T-helper 17 cell (primary cell): ENCODE results near the gene YY1AP1. TPM values are rescaled to one million over a fixed set of nuclear protein-coding genes. Genes with fewer than 3 reads are reported as not detected.
"Not testable (repeated sequence)": the region's sequence is repeated elsewhere in the genome, so short reads cannot be mapped to it uniquely, and the experiment has no call there.

Experiments used
- ATAC-seq: fragments of 150-1000 bp; cut with Tn5 transposase; 2 replicates; pipeline ENCODE4 v1.10.0; 2021; ENCODE audit warnings: mild to moderate bottlenecking, moderate library complexity
- DNase-seq, 3 donors: peaks; one replicate each; pipeline versions ENCODE4 v3.0.0 to v3.0.0-alpha.2; 2020 to 2021
- H3K9me3 ChIP-seq: one replicate; pipeline ENCODE4 v1.7.0; 2013; ENCODE audit warnings: low read length, mild to moderate bottlenecking; ENCODE audit not compliant: control insufficient read depth, poor library complexity, severe bottlenecking
- H3K27ac Mint-ChIP-seq: one replicate; pipeline ENCODE4 v1.8.0; 2022; ENCODE audit warnings: mild to moderate bottlenecking, moderate library complexity, mixed read lengths
- H3K27me3 Mint-ChIP-seq: one replicate; pipeline ENCODE4 v1.8.0; 2022; ENCODE audit warnings: mixed read lengths
- H3K36me3 Mint-ChIP-seq: one replicate; pipeline ENCODE4 v1.8.0; 2022; ENCODE audit warnings: low read depth, mixed read lengths
- H3K4me1 Mint-ChIP-seq: one replicate; pipeline ENCODE4 v1.8.0; 2022; ENCODE audit warnings: mild to moderate bottlenecking, mixed read lengths
- H3K4me3 Mint-ChIP-seq: one replicate; pipeline ENCODE4 v1.8.0; 2022; ENCODE audit warnings: mild to moderate bottlenecking, moderate library complexity, mixed read lengths
- total RNA-seq, 4 donors: library from RNA in 2 of 4; stranded (reverse) in 2 of 4; gene quantifications; one replicate each; pipeline ENCODE4 v1.2.3 and lab custom pipeline; 2022 to 2026

Gene YY1AP1
- total RNA-seq, 2 donors from 2014 or later, result 85.0 to 86.4 TPM

DNA sequence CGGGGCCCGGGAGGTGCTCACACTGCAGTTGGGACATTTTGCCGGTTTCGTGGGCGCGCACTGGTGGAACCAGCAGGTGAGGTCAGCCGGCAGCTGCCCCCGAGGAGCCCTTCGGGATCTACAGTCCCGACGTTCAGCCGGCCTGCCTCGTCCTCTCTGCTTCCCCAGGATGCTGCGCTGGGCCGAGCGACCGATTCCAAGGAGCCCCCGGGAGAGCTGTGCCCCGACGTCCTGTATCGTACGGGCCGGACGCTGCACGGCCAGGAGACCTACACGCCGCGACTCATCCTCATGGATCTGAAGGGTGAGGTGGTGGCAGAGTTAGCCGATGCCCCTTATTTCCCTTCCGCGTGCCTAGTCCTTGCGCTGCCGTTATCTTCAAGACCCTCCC lies 78.3 kb downstream of the YY1AP1 start:
- ATAC-seq, result peak; percentile 16
- not testable (repeated sequence) for H3K27me3 Mint-ChIP-seq, DNase-seq, H3K36me3 Mint-ChIP-seq, H3K9me3 ChIP-seq, H3K4me1 Mint-ChIP-seq
- H3K27ac Mint-ChIP-seq, result peak overlapping the region; percentile 92
- H3K4me3 Mint-ChIP-seq, result peak overlapping the region; percentile 96

DNA sequence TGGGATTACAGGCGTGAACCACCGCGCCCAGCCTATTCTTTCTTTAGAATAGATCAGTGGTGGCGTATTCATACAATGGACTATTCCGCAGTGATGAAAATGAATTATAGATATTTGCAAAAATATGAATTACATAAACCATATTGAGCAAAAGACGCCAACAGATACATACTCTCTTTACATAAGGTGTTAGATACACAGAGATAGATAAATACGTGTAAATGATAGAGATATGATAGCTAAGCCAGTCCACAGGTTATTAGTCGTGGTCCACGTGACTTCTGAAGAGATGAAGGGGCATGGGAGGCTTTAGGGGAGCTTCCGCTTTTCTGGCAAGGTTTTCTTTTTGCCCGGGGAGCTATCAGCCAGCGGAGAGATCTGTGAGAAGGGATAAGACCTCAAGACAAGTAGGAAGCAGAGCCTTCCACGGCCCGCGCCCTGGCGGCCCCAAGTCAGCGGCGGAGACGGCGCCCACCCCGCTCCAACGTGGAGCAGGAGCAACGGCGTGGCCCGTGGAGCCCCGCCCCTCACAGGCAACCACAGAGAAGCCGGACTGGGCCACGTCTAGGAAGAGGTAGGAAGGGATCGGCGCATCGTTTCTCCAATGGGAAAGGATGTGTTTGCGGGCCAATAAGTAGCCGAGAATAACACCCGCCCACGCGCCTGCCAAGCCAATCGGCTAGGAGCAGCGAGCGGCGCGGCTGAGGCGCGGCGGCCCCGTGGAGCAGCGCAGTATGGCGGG lies 78.9 kb downstream of the YY1AP1 start, which contains the start of gene MSTO1:
TSS of gene MSTO1 (plus strand) at position 704 of the 742 bp plus-strand sequence. CDS start at position 735, 31 bp downstream.
- DNase-seq (peak; percentile 77 to 89 (median 83)), ATAC-seq (peak; percentile 98)
- peak within 1 kb of the TSS; percentile 92 for H3K27ac Mint-ChIP-seq
- H3K36me3 Mint-ChIP-seq, result peaks cover 4% of the 10 kb centered on the region
- no peaks in the 10 kb centered on the region for H3K27me3 Mint-ChIP-seq
- H3K4me1 Mint-ChIP-seq, result peaks cover 7% of the 10 kb centered on the region
- peak within 1 kb of the TSS; percentile 96 for H3K4me3 Mint-ChIP-seq
- no peaks in the 10 kb centered on the region for H3K9me3 ChIP-seq

Other genes starting within 250 kb of the YY1AP1 start
- gene ASH1L, start 126.0 kb downstream of the YY1AP1 start, total RNA-seq, result 10 to 100 TPM; 75.5 to 84.6 TPM
- gene MSTO1, start 78.6 kb downstream of the YY1AP1 start, total RNA-seq, result 10 to 100 TPM; 49.2 to 60.1 TPM
- gene DAP3, start 317 bp upstream of the YY1AP1 start, total RNA-seq, result 100 to 1,000 TPM in 1 of 2 donors, 10 to 100 TPM in 1; 98.9 to 127 TPM
- gene GON4L, start 168.4 kb upstream of the YY1AP1 start, total RNA-seq, result 10 to 100 TPM; 88.4 to 93.9 TPM
- gene SYT11, start 170.8 kb upstream of the YY1AP1 start, total RNA-seq, result 10 to 100 TPM; 27.0 to 30.2 TPM
- gene RIT1, start 222.6 kb upstream of the YY1AP1 start, total RNA-seq, result 10 to 100 TPM; 47.8 to 64.6 TPM
- gene KHDC4, start 245.6 kb upstream of the YY1AP1 start, total RNA-seq, result 10 to 100 TPM; 59.9 to 63.1 TPM